ENCODE data around the gene SLC27A1.

Gene SLC27A1

DNA sequence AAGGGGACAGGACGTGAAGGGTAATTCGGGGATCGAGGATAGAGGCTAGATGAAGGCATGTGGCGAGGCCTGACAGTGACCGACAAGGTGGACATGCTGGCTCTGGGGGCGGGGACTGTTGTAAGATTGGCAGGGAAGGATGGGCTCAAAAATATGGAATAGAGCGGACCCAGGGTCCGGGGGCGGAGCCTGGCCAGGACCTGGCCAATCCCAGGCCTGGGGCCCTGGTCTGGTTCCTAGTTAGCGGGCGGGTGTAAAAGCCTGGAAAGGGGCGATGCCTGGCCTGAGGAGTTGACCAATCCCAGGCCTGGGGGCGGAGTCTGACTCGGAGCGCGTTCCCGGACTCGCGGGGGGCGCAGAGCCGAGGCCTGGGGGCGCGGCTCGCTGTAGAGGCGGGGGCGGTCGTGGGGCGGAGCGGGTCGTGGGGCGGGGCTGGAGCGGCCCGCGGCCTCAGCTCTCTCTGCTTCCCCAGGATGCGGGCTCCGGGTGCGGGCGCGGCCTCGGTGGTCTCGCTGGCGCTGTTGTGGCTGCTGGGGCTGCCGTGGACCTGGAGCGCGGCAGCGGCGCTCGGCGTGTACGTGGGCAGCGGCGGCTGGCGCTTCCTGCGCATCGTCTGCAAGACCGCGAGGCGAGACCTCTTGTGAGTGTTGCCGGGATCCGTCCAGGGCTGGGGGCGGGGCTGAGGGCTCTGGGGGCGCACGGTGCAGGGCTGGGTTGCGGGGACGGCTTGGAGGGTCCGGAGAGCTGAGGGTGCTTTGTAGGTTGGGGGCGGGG, at the start of gene SLC27A1:
SLC27A1 (plus strand) TSS at position 457 of the 774 bp plus-strand sequence; CDS start at position 474, 17 bp downstream.
- DNase-seq, result peak; percentile 99

DNA sequence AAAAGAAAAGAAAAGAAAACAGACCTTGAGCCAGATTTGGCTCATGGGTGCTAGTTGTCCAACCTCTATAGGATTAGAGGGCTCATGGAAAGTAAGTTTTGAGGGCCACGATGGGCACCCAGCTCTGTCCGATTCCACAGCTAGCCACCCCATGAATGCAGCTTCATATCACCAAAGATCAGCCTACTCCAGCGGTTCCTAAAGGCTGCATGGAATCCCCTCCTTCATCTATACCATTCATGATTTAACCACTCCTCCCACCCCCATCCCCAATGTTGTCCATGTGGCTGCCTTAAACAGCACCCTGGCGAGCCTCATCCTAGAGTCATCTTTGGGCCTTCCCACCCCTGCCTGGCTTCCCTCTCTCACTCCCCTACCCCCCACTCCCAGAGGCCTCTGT, 48.4 kb upstream of the SLC27A1 start:
- DNase-seq, result no peak

DNA sequence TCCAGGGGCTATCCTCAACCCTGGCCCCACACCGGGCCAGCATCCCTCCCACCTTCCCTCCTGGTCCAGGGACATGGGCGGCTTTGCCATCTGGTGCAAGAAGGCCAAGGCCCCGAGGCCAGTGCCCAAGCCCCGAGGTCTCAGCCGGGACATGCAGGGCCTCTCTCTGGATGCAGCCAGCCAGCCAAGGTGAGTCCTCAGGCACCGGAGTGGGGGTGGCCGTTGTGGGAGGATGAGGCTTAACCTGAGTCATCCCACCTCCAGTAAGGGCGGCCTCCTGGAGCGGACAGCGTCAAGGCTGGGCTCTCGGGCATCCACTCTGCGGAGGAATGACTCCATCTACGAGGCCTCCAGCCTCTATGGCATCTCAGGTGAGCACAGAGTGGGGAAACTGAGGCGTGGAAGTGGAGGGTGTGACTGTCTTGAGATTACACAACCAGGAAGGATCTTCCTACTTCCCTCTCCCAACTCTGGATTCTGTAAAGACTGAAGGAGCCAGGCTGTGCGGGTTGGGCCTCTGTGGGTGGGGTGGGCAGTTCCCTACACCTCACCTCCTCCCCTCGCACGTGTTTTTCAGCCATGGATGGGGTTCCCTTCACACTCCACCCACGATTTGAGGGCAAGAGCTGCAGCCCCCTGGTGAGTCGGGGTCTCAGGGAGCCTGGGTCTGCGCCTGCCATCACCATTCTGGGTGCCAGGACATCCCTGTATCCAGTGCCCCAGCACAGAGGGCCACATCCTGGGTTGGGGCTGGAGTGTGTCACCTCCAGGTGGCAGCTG, 46.7 kb upstream of the SLC27A1 start:
- no peak for DNase-seq

DNA sequence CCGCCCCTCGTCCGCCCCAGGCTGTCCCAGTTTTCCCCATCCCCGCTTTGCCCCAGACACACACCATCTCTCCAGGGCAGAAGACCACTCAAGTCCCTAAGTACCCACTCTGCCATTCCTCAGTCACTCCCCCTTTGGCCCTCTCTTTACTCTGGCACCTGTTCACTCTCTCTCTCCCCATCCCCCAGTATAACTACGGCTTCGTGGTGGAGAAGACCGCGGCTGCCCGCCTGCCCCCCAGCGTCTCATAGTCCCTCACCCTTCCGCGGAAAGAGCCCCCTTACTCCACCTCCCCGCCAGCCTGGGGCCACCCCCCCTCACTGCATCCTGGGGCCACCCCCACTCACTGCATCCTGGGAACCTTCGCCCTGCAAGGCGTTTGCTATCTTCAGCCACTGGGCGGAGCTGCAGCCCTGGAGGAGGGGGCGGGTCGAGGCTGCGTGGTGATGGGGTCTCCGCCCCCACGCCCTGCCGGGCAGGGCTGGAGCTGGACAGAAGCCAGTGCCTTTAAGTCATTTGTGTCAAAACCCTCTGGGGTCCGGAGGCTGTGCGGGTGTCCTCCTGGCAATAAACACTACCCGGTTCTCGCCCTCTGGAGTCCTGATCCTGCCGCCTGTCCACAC, 45.5 kb upstream of the SLC27A1 start:
- no peak for DNase-seq

DNA sequence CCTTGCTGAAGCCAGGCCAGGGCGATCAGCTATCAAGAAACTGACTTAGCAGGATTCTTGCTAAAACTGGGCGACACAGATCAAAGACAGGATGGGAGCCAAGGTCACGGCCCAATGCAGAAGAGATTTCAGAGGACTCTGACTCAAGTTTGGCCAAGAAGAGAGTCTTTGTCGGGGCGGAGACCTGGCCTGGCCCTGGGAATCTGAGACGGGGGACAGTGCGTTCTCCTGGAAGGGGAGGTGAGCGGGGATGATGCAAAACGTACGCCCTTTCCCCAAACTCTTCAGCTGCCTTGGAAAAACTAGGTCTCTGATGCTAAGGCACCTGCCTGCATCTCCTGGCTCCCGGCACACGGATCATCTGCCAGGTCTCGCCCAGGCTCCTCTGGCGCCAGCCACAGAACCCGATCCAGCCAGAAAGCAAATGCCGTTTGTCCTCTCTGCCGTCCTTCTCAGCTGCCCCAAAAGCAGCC, 40.6 kb upstream of the SLC27A1 start:
- no peak for DNase-seq

DNA sequence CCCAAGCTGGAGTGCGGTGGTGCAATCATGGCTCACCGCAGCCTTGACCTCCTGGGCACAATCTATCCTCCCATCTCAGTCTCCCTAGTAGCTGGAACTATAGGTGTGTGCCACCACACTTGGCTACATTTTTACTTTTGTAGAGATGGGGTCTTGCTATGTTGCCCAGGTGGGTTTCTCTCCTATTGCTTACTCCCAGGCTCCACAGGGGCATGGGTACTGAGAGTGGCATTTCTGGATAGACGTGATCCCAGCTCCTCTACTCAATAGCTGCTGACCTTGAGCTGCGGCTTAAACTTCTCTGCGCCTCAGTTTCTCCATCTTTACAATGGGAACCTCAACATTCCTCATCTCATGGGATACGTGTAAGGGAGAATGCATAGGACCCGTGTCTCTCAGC, 38.9 kb upstream of the SLC27A1 start:
- no peak for DNase-seq

DNA sequence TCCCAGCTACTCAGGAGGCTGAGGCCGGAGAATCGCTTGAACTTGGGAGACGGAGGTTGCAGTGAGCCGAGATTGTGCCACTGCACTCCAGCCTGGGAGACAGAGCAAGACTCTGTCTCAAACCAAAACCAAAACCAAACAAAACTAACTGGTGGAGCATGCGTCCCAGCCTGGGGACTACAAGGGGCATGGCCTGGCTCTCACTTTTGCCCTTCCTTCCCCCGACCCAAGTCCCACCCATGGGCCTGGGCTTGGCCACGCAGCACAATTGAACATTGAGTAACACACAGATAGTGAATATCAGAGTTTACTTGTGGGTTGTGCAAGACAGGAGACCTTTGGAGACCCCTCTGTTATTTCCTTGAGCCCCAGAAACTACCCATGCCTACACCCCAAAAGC, 35.1 kb upstream of the SLC27A1 start:
- no peak for DNase-seq

DNA sequence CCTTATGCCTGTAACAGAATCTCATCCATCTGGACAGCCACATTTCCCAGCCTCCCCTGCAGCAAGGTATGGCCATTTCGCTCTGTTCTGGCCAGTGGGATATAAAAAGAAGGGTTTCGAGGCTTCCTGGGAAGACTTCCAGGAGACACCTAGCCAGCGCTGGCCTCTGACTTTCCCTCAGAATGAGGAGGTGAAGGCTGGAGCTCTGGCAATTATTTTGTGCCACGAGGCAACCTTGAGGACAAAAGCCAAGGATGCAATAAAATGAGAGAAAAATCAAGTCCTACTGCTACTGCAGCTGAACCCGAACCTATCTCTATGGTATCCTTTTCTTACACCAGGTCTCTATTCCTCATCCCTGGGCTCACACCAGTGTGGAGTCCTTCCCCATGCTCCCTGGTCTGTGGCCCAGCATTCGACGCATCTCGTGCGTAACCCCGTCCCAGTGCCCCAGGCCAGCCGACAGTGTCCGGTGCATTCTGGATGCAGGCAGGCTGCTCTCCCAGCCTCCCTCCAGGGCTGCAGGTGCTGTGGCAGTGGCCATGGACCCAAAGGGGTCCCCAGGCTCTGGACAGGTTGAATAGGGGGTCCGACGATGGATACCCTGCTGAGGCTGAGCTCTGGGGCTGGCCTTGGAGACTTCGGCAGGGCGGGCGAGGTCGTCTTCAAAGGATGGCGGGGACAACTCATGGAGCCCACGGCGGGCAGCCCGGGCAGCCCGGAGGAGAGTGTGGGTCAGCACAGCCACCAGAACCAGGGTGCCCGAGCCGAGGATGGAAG, 34.0 kb upstream of the SLC27A1 start:
- DNase-seq, result no peak

DNA sequence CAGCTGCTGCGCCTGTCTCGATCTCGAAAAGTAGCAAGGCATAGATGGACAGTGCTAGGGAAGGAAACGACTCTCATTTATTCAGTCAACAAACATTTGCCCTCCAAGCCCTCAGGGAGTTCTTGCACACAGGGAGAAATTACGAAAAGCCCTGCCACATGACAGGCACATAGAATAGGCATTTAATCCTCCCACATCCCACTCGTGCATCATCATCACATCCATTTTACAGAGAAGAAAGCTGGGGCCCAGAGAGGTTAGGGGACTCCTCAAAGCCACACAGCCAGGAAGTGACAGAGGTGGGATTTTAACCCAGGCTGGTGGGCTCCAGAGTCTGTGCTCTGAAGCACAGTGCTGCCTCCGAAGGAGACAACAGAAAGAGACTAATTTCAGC, 33.5 kb upstream of the SLC27A1 start:
- no peak for DNase-seq

DNA sequence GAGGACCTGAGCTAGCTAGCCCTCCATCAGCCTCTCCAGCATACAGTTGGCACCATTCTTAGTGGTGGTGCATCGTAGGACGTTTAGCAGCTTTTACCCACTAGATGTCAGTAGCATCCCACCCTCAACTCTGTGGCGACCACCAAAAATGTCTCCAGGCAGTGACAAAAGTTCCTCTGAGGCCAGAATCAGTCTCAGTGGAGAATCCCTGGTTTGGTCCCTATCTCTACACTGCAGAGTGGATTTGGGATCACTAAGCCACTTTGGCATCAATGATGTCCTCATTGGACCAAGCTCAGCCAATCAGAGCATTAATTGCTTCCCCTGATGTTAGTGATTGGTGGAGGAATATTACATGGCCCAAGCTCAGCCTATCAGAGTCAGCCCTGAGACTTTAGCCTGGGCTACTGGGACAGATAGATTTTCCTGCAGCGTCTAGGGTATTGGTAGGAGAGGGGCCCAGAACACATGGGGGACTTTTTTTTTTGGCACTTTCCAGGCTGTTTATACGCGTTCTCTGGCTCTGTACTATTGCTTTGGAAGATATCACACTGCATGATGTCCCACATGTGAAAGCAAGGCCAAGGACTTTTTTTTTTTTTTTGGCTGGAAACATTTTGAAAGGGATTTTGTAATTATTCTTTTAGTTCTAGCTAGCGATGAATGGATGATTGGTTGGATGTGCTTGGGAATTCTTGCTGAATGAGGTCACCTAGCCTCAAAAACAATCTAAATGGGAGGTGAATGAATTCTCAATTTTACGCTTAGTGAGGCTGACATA, 28.9 kb upstream of the SLC27A1 start:
- no peak for DNase-seq

DNA sequence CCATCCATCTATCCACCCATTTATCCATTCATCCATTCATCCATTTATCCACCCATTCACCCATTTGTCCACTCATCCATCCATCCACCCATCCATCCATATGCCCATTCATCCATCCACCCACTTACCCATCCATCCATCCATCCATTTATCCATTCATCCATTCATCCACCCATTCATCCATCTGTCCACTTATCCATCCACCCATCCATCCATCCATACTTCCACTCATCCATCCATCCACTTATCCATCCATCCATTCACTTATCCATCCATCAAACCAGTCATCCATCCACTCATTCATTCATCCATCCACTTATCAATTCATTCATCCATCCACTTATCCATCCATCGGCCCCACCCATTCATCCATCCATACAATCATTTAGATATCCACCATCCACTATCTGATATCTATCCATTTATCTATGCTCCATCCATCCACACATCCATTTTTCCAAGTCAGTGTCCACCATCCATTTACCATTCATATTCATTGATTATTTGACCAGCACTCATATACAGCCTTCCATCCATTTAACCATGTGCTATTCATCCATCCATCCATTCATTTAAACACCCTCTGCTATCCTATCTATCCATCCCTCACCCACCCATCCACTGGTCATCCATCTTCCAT, 24.7 kb upstream of the SLC27A1 start:
- no peak for DNase-seq

DNA sequence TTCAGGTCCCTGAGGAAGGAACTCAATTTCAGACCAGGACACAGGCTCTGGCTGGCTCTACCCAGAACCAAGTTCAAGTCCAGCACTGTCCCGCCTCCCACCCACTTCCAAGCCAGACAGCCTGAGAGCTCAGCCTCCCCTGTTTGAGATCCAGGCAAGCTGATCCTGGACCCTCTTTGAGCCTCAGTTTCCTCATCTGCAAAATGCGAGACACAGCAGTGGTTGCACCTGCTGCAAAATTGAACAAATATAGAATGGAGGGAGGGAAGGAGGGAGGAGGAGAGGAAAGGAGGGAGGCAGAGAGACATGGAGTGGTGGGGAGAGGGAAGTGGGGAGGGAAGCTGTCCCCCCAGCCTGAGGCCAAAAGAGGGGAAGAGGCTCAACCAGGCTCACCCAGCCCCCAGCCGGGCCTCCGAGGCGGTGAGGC, 22.6 kb upstream of the SLC27A1 start:
- DNase-seq, result peak; percentile 62

DNA sequence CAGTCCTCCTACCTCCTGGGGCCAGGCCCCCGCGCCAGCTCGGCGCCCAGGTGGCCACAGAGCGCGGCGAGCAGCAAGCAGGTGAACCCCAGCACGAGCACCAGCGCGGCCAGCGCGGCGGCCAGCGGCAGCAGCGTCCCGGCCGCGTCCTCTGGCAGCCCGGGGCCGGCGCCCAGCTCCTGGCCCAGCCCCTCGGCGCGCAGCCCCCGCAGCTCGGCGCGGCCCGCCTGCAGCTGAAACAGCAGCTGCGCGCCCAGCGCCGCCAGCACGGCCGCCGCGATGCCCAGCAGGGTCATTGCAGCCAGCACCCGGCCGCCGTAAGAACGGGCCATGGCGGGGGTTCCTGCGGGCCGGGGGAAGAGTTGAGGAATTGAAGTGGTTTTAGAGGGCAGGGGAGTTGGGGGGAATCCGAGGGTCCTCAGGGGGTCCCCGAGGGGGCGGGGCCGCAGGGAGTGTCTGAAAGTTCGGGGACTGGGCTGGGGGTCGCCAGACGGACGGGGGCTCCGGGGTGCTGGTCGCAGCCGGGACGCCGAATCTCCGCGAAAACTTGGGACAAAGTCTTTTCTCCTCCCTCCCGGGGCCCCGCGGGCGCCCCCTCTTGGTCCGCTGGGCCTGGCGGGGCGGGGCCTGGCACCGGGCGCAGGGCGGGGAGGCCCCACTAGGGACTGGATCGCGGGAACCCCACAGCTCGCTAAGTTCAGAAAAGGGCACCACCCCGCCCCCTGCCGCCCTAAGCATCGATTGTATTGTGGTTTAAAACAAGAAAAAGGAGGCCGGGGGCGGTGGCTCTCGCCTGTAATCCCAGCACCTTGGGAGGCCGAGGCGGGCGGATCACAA, 22.0 kb upstream of the SLC27A1 start, which contains the start of gene TMEM221:
TMEM221 (minus strand) TSS at position 538 of the 837 bp plus-strand sequence; CDS start at position 332, 206 bp downstream.
- peak; percentile 73 for DNase-seq

DNA sequence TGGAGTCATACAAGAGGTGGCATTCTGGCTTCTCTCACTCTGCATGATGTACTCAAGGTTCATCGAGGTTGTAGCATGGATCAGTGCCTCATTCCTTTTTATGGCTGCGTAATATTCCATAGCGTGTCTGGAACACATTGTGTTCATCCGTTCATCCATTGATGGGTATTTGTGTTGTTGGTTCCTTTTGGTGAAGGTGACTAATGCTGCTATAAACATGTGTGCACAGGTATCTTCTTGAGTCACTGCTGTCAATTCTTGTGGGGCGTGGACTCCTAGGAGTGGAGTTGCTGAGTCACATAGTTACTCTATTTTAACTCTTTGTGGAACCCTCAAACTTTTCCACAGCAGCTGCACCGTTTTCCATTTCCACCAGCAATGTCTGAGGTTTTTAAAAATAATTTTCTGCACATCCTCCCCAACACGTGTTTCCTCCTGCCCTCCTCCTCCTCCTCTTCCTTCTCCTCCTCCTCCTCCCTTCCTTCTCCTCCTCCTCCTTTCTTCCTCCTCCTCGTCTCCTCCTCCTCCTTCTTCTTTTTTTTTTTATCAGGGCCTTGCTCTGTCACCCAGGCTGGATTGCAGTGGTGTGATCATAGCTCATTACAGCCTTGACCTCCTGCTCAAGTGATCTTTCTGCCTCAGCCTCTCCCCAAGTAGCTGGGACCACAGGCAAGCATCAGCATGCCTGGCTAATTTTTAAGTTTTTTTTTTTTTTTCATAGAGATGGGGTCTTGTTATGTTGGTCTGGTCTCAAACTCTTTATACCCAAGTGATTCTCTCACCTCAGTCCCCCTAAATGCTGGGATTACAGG, 19.9 kb upstream of the SLC27A1 start:
- no peak for DNase-seq

DNA sequence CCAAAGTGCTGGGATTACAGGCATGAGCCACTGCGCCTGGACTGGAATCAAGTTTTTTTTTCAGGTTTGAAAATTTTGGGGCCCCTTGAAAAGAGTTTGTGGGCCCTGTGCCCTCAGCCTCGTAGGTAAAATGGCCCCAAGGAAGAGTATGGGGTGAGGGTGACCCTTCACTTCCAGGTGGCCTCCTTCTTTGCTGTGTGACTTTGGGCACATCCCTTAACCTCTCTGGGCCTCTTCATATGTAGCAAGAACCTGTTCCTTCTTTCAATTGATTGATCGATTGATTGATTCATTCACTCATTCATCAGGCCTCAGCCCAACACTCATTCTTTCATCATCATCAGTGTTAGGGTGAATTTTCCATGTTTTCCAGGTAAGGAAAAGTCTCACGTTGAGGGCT, 18.5 kb upstream of the SLC27A1 start:
- DNase-seq, result no peak

DNA sequence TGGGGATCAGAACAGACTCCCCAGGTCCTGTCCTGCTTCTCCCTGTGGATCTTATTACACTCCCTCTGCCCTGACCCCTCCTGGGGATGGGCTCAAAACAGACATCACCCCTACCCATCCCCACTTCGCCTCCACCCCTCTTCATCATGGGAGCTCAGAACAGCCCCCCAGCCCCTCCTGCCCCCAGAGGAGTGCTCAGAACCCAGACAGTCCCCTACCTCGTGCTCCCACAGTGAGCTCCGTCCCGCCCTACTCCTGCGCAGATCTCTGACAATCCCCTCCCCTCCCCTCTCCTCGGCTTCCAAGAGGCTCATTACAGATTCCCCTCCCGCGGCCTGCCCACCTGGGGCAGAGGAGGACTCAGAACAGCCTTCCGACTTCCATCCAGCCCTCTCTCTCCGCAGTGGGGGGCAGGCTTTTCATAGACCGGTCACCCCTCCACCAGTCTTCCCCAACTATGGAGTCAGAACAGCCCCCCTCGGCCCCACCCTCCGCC, 15.7 kb upstream of the SLC27A1 start:
- no peak for DNase-seq

DNA sequence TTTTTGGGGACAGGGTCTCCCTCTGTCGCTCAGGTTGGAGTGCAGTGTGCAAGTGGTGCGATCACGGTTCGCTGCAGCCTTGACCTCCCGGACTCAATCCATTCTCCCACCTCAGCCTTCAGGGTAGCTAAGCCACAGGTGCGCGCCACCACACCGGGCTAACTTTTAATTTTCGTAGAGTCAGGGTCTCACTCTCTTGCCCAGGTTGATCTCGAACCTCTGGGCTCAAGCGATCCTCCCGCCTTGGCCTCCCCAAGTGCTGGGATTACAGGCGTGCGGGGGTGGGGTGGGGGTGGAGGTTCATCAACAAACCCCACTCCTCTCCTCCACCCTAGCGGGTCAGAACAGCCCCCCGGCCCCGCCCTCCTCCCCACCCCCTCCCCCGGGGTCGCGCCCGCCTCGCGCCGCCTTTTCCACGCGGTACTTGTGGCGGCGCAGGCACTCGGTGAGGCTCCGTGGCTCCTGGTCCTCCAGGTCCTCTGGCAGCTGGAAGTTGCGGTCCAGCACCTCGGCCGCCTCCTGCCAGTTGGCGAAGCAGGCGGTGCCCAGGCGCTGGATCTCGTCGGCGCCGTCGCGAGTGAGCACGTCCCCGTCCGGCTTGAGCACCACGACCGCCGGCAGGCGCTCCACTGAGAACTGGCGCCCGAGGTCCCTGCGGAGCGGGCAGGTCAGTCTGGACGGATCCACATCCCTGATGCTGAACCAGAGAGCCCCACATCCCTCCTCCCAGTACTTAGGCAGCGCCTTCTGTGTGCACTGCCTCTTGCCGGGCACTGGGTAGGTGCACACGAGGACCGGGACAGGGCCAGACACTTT, 14.8 kb upstream of the SLC27A1 start:
- no peak for DNase-seq

DNA sequence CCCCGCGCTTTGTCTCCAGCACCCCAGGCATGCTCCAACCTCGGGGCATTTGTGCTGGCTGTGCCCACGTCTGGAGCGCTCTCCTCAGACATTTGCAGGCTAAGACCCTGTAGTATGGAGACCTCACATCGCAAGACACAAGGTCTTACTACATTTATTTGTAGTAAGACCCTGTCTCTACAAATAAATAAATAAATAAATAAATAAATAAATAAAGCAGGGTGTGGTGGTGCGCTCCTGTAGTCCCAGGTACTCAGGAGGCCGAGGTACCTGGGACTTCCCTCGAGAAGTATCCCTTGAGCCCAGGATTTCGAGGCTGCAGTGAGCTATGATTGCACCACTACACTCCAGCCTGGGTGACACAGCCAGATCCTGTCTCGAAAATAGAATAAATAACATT, 14.2 kb upstream of the SLC27A1 start:
- DNase-seq, result no peak

Measured in right forelimb (tissue), 1 donor.